OCI-LY7 (cell line): ENCODE measurements around the gene SMAP1.

Experiments used
- EZH2phosphoT487 ChIP-seq: fragments of 200-600 bp; sonication (generic); IDR thresholded peaks from 2 replicates; pipeline ENCODE4 v1.6.1; 2018; ENCODE audit warnings: low read depth, borderline replicate concordance, mild to moderate bottlenecking, mixed run types, antibody characterized with exemption, low read length, moderate library complexity, mixed read lengths
- TF ChIP-seq, protein P1 (sequence below): fragments of 200-600 bp; sonication (generic); conservative IDR thresholded peaks from 2 replicates; pipeline ENCODE4 v1.5.1; 2014; ENCODE audit warnings: mild to moderate bottlenecking, antibody characterized with exemption, low read length, moderate library complexity, mixed read lengths

DNA sequence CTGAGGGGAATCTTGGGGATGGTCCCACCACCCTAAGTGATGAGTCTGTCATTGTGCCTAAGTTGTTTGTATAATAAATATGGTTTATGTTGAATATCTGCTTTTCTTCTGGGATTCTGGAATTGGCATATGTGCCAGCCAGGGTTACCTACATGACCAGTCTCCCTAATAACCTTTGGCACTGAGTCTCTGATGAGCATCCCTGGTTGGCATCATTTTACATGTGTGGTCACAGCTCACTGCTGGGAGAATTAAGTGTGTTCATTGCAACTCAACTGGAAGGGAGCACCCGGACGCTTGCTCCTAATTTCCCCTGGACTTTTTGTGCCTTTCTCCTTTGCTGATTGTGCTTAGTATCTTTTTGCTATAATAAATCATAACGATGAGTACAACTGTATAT lies 8.1 kb downstream of the SMAP1 start:
- TF ChIP-seq, protein P1, sequence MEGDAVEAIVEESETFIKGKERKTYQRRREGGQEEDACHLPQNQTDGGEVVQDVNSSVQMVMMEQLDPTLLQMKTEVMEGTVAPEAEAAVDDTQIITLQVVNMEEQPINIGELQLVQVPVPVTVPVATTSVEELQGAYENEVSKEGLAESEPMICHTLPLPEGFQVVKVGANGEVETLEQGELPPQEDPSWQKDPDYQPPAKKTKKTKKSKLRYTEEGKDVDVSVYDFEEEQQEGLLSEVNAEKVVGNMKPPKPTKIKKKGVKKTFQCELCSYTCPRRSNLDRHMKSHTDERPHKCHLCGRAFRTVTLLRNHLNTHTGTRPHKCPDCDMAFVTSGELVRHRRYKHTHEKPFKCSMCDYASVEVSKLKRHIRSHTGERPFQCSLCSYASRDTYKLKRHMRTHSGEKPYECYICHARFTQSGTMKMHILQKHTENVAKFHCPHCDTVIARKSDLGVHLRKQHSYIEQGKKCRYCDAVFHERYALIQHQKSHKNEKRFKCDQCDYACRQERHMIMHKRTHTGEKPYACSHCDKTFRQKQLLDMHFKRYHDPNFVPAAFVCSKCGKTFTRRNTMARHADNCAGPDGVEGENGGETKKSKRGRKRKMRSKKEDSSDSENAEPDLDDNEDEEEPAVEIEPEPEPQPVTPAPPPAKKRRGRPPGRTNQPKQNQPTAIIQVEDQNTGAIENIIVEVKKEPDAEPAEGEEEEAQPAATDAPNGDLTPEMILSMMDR, result no peak
- no peak for TF ChIP-seq EZH2phosphoT487
